Uterus (tissue), 4 donors: ENCODE measurements around the gene DNAH7. TPM values are rescaled to one million over a fixed set of nuclear protein-coding genes. Genes with fewer than 3 reads are reported as not detected.

Source experiments
- DNase-seq, 2 donors: peaks; one replicate each; pipeline ENCODE4 v3.0.0-alpha.2; 2019 to 2020
- H3K27ac ChIP-seq, 2 donors: fragments of 200-600 bp; sonication (generic); 1 replicate in 1 of 2; 2 replicates in 1 of 2; pipeline ENCODE4 v1.5.1; 2016 to 2018
- H3K27me3 ChIP-seq, 2 donors: fragments of 200-600 bp; sonication (generic); one replicate each; pipeline ENCODE4 v1.5.1; 2018 to 2019; ENCODE audit warnings: control low read depth in 1 of 2
- H3K36me3 ChIP-seq, 2 donors: fragments of 200-600 bp; sonication (generic); one replicate each; pipeline ENCODE4 v1.5.1; 2019; ENCODE audit warnings: control low read depth in 1 of 2
- H3K4me1 ChIP-seq, 2 donors: fragments of 200-600 bp; sonication (generic); one replicate each; pipeline ENCODE4 v1.5.1; 2018 to 2019; ENCODE audit warnings: control low read depth in 1 of 2
- H3K4me3 ChIP-seq, 2 donors: fragments of 200-600 bp; sonication (generic); 1 replicate in 1 of 2; 2 replicates in 1 of 2; pipeline ENCODE4 v1.5.1; 2018 to 2019; ENCODE audit warnings: mild to moderate bottlenecking in 1 of 2
- H3K9me3 ChIP-seq, 2 donors: fragments of 200-600 bp; sonication (generic); one replicate each; pipeline ENCODE4 v1.5.1; 2019; ENCODE audit warnings: control low read depth in 1 of 2
- CTCF ChIP-seq, 4 experiments: fragments of 200-600 bp in 2 of 4; fragments of 450-650 bp in 2 of 4; sonication (generic) in 2 of 4; IDR thresholded peaks; one replicate each; pipeline ENCODE4 v1.5.1; 2016 to 2019; ENCODE audit warnings: antibody characterized with exemption in 4 of 4, mild to moderate bottlenecking in 2 of 4, moderate library complexity in 1 of 4
- POLR2A ChIP-seq, 2 donors: fragments of 450-650 bp; IDR thresholded peaks; one replicate each; pipeline ENCODE4 v1.6.1; 2016; ENCODE audit warnings: antibody characterized with exemption in 2 of 2, mild to moderate bottlenecking in 1 of 2, moderate library complexity in 1 of 2
- intact Hi-C: fragments of 100-400 bp; cut with DNase I; formaldehyde crosslinking; loops from one replicate; pipeline ENCODE4 v1.15.1; 2023; ENCODE audit warnings: low total_unique reads
- total RNA-seq, 4 donors: library from RNA; depleted of rRNA in 3 of 4; stranded (reverse); fragments of >200 nt in 3 of 4; gene quantifications; one replicate each; pipeline versions ENCODE4 v1.1.0 to v1.2.4, GENCODE V29; 2014 to 2023
- donor health status: DM: yes; HTN: yes; CAD: no.

DNAH7 gene
- total RNA-seq, 4 donors from 2014 or later: 0.26 to 10.0 (median 1.7) TPM

- no peak overlapping the region for H3K4me3 ChIP-seq
- TF ChIP-seq CTCF (IDR thresholded peaks at IDR 0.05) (no peak), POLR2A (IDR thresholded peaks at IDR 0.05) (no peak)
- H3K4me1 ChIP-seq: no peaks in the 10 kb centered on the region
- DNase-seq: no peak
- no peaks in the 10 kb centered on the region for H3K36me3 ChIP-seq
- intact Hi-C loops: no loop called here
- H3K9me3 ChIP-seq: no peaks in the 10 kb centered on the region
- no peak overlapping the region for H3K27ac ChIP-seq
- no peaks in the 10 kb centered on the region for H3K27me3 ChIP-seq
Observed at GRCh38 chr2:195716466-195716865, 352.2 kb downstream of the DNAH7 start.

- Histone ChIP-seq H3K27ac (no peak overlapping the region), H3K4me1 (no peaks in the 10 kb centered on the region), H3K4me3 (no peak overlapping the region), H3K36me3 (peaks cover 0 to 5% of the 10 kb centered on the region in 2 donors), H3K27me3 (no peaks in the 10 kb centered on the region), H3K9me3 (no peaks in the 10 kb centered on the region)
- TF ChIP-seq CTCF (IDR thresholded peaks at IDR 0.05) (no peak), POLR2A (IDR thresholded peaks at IDR 0.05) (no peak)
- intact Hi-C loops: no loop called here
- no peak for DNase-seq
Observed at GRCh38 chr2:195711478-195711877, 357.2 kb downstream of the DNAH7 start.

- intact Hi-C loops: no loop called here
- H3K4me3 ChIP-seq: no peak overlapping the region
- no peak for DNase-seq
- TF ChIP-seq POLR2A (IDR thresholded peaks at IDR 0.05) (no peak), CTCF (IDR thresholded peaks at IDR 0.05) (no peak)
- no peak overlapping the region for H3K27ac ChIP-seq
- no peaks in the 10 kb centered on the region for H3K9me3 ChIP-seq
- H3K36me3 ChIP-seq: peaks cover 0 to 5% of the 10 kb centered on the region in 2 donors
- no peaks in the 10 kb centered on the region for H3K27me3 ChIP-seq
- no peaks in the 10 kb centered on the region for H3K4me1 ChIP-seq
Observed at GRCh38 chr2:195709901-195710806, 358.5 kb downstream of the DNAH7 start.

- intact Hi-C loops: no loop called here
- Histone ChIP-seq H3K36me3 (peaks cover 0 to 5% of the 10 kb centered on the region in 2 donors), H3K4me1 (no peaks in the 10 kb centered on the region), H3K27ac (no peak overlapping the region), H3K27me3 (no peaks in the 10 kb centered on the region), H3K9me3 (no peaks in the 10 kb centered on the region), H3K4me3 (no peak overlapping the region)
- no peak for DNase-seq
- no peak for TF ChIP-seq POLR2A (IDR thresholded peaks at IDR 0.05)
Observed at GRCh38 chr2:195706161-195706900, 362.3 kb downstream of the DNAH7 start.

- no peaks in the 10 kb centered on the region for H3K27me3 ChIP-seq
Observed at GRCh38 chr2:195700480-195700879, 368.2 kb downstream of the DNAH7 start.

More at GRCh38 chr2:195700480-195700879, 368.2 kb downstream of the DNAH7 start:
- no peak overlapping the region for H3K27ac ChIP-seq
- peaks cover 0 to 8% of the 10 kb centered on the region in 2 donors for H3K9me3 ChIP-seq
- no peak for TF ChIP-seq POLR2A (IDR thresholded peaks at IDR 0.05)
- TF ChIP-seq CTCF (IDR thresholded peaks at IDR 0.05): no peak
- no peaks in the 10 kb centered on the region for H3K4me1 ChIP-seq
- DNase-seq: no peak
- intact Hi-C loops: no loop called here
- H3K36me3 ChIP-seq: no peaks in the 10 kb centered on the region
- H3K4me3 ChIP-seq: no peak overlapping the region
